ENCODE results near the gene CHRDL1. TPM values are rescaled to one million over a fixed set of nuclear protein-coding genes. Genes with fewer than 3 reads are reported as not detected.

CHRDL1 gene
- total RNA-seq, 4 donors from 2014 or later: 27.4 to 90.2 (median 56.5) TPM

DNA sequence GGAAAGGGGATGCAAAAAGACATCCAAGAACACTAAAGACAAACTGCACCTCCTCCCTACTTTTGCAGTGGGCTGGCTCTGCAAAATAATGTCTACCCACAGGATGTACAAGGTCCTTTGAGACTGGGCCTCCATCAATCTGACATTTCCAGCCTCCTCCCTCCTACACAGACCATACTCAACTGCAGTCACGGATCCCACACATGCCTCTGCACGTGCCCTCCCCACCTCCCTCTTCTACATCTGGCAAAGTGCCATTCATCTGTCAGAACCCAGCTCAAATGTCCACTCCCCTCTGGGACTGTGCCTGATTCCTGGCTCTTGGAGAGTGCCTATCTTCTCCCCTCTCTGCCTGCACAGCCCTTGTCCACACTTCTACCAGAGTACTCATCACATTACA lies 50.3 kb downstream of the CHRDL1 start:
- no peak for TF ChIP-seq POLR2A (IDR thresholded peaks at IDR 0.05)
- TF ChIP-seq, protein P1, sequence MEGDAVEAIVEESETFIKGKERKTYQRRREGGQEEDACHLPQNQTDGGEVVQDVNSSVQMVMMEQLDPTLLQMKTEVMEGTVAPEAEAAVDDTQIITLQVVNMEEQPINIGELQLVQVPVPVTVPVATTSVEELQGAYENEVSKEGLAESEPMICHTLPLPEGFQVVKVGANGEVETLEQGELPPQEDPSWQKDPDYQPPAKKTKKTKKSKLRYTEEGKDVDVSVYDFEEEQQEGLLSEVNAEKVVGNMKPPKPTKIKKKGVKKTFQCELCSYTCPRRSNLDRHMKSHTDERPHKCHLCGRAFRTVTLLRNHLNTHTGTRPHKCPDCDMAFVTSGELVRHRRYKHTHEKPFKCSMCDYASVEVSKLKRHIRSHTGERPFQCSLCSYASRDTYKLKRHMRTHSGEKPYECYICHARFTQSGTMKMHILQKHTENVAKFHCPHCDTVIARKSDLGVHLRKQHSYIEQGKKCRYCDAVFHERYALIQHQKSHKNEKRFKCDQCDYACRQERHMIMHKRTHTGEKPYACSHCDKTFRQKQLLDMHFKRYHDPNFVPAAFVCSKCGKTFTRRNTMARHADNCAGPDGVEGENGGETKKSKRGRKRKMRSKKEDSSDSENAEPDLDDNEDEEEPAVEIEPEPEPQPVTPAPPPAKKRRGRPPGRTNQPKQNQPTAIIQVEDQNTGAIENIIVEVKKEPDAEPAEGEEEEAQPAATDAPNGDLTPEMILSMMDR (IDR thresholded peaks at IDR 0.05): no peak
- no peaks in the 10 kb centered on the region for H3K27me3 ChIP-seq
- no peak overlapping the region for H3K27ac ChIP-seq
- H3K36me3 ChIP-seq: no peaks in the 10 kb centered on the region
- no peaks in the 10 kb centered on the region for H3K4me1 ChIP-seq
- H3K9me3 ChIP-seq: no peaks in the 10 kb centered on the region
- DNase-seq: peak in 1 of 2 donors; percentile 20
- intact Hi-C loops (cut with DNase I; ENCODE audit: low total_unique reads): no loop called here
- H3K4me3 ChIP-seq: no peak overlapping the region

DNA sequence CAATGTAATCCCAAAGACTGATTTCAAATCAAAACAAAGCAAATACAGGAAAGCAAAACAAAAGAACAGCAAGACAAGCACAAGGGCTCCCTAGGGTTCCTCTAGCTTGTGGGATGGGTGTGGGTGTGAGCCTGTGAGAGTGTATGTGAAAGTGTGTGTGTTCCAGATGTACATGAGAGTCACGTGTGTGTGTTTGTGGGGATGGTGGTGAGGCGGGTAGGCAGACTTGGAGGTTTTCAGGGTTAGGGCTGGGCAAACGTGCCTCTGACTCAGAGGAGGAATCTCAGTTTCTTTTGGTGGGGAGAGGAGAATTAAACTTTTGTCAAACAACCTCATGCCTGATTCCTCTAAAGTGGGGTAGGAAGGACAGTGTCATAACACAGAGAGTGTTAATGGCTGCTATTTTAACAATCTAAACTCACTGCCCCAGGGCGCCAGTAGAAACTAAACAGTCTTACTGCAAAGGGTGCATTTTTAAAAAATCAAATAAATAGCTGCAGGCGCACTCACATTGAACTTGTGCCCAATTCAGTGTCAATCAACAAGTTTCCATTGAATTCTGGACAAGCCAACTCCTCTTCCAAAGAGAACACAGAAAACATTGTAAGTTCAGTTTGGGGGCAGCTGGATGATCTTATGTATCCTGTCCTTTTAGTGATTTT lies 51.8 kb downstream of the CHRDL1 start:
- H3K27ac ChIP-seq: no peak overlapping the region

DNA sequence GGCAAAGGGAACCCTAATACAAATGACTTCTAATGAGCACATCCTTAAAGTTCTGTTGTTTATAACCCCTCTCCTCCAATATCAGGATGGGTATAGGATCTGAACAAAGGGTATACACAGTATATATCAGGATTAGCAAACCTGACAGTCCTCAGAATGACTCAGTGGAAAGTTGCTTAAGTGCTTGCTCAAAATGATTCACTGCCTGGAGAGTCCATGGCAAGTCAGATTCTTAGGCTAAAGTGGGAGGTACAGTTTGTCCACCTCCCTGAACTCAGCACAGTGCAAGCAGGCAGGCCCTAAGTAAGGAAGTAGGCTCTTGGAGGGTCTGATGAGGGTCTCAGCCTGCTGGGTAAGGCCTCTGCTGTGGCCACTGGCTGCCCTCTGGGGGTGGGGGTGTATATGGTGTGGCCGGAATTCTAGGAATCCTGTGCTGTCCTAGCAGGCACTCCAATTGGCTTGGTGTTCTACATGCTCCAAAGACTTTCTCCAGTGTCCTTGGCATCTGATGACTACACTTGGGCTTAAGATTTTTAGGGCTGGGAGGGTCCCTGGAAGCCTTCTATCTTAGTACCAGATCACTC lies 54.3 kb downstream of the CHRDL1 start:
- Histone ChIP-seq H3K4me1 (no peaks in the 10 kb centered on the region), H3K4me3 (no peak overlapping the region), H3K9me3 (no peaks in the 10 kb centered on the region), H3K36me3 (no peaks in the 10 kb centered on the region), H3K27ac (no peak overlapping the region), H3K27me3 (no peaks in the 10 kb centered on the region)
- intact Hi-C loops (cut with DNase I; ENCODE audit: low total_unique reads): no loop called here
- no peak for DNase-seq
- no peak for TF ChIP-seq POLR2A (IDR thresholded peaks at IDR 0.05)
- TF ChIP-seq, protein P1 (IDR thresholded peaks at IDR 0.05): no peak

More for the DNA sequence above, 51.8 kb downstream of the CHRDL1 start:
- intact Hi-C loops (cut with DNase I; ENCODE audit: low total_unique reads): no loop called here
- Histone ChIP-seq H3K27me3 (no peaks in the 10 kb centered on the region), H3K9me3 (no peaks in the 10 kb centered on the region), H3K36me3 (no peaks in the 10 kb centered on the region), H3K4me1 (no peaks in the 10 kb centered on the region), H3K4me3 (no peak overlapping the region)
- no peak for DNase-seq
- TF ChIP-seq, protein P1 (IDR thresholded peaks at IDR 0.05): no peak
- no peak for TF ChIP-seq POLR2A (IDR thresholded peaks at IDR 0.05)

- Histone ChIP-seq H3K36me3 (no peaks in the 10 kb centered on the region), H3K27me3 (no peaks in the 10 kb centered on the region), H3K27ac (no peak overlapping the region), H3K4me1 (no peaks in the 10 kb centered on the region), H3K4me3 (no peak overlapping the region), H3K9me3 (no peaks in the 10 kb centered on the region)
- TF ChIP-seq, protein P1 (IDR thresholded peaks at IDR 0.05): no peak
- no peak for TF ChIP-seq POLR2A (IDR thresholded peaks at IDR 0.05)
- intact Hi-C loops (cut with DNase I; ENCODE audit: low total_unique reads): no loop called here
- DNase-seq: no peak
Observed at GRCh38 chrX:110734894-110735541, 60.6 kb downstream of the CHRDL1 start.

- Histone ChIP-seq H3K36me3 (no peaks in the 10 kb centered on the region), H3K9me3 (no peaks in the 10 kb centered on the region), H3K27ac (no peak overlapping the region), H3K4me1 (no peaks in the 10 kb centered on the region), H3K4me3 (no peak overlapping the region), H3K27me3 (no peaks in the 10 kb centered on the region)
- TF ChIP-seq POLR2A (IDR thresholded peaks at IDR 0.05): no peak
- TF ChIP-seq, protein P1 (IDR thresholded peaks at IDR 0.05): no peak
- intact Hi-C loops (cut with DNase I; ENCODE audit: low total_unique reads): no loop called here
- DNase-seq: no peak
Observed at GRCh38 chrX:110734271-110734670, 61.3 kb downstream of the CHRDL1 start.

Data from uterus (tissue), 4 donors.